ENCODE measurements around the gene IFNL2. TPM values are rescaled to one million over a fixed set of nuclear protein-coding genes. Genes with fewer than 3 reads are reported as not detected.
A peak's percentile ranks its signal among the peaks of the same experiment; 100 is the strongest.
"Not testable (repeated sequence)": the region's sequence is repeated elsewhere in the genome, so short reads cannot be mapped to it uniquely, and the experiment has no call there.

The IFNL2 gene
- not detected for polyA plus RNA-seq (ENCODE audit: insufficient read length)

DNA sequence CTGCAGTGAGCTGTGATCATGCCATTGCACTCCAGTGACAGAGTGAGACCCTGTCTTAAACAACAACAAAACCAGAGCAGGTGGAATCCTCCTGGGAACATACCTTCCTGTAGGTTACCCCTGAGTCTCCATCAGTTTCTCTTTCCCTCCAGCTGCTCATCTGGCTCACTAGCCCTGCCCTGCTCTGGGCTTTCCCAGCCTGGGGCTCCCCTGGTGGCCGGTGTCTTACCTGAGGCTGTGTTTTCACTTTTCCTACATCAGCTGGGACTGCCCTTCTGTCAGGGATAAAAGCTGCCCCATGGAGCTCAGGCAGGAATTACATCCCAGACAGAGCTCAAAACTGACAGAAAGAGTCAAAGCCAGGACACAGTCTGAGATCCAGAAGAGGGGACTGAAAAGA is at the start of gene IFNL2:
IFNL2 (plus strand) TSS at position 312 of the 400 bp plus-strand sequence. CDS start 173 bp downstream, outside the sequence.
- not testable (repeated sequence) for DNase-seq

DNA sequence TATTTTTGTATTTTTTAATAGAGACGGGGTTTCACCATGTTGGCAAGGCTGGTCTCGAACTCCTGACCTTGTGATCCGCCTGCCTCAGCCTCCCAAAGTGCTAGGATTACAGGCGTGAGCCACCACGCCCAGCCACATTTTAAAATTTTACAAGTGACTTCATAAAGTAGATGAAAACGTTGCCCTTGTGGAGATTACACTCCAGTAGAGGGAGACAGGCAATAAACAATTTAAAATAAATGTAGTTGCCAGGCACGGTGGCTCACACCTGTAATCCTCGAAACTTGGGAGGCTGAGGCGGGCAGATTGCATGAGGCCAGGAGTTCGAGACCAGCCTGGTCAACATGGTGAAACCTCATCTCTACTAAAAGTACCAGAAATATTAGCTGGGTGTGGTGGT is 49.1 kb upstream of the IFNL2 start:
- DNase-seq = not testable (repeated sequence)

DNA sequence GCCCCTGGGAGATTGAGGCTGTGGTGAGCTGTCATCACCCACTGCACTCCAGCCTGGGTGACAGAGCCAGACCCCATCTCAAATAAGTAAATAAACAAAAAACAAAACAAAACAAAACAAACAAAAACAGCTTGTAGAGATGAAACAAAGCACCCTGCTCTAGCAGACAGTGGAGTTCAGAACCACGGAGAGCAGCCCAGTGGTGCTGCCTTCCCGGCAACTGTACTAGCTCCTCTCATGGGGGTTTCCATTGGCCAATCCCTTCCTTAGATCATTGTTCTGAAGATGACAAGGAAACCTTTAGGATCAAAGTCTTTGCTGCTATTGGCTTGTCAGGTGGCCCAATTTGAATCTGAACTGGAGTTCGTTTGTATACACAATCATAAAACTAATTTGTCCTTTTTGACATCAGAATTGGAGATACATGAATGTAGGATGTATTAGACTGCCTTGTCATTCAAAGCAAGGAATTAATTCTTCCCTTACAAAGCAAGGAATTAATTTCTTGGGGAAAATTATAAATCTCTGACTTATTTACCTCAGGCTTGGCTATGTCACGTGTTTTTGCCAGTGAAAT is 44.4 kb upstream of the IFNL2 start:
- DNase-seq = peak; percentile 15

DNA sequence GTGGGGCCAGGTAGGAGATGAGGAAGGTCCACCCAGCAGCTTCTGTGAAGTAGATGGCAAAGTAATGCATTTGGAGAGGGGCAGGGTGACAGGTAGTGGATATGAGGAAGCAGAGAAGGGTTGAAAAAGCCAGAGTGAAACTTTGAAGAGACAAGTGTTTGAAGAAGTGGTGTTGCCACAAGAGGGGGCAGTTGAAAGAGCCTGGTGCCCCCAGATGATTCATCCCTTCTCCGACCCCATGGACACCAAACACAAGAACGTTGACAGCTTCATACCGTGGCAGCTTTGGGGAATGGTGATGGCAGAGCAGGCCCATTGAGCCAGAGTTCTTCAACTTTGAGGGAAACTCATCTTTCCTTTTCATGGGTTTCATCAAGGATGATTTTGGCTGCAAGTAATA is 43.3 kb upstream of the IFNL2 start:
- DNase-seq = no peak

DNA sequence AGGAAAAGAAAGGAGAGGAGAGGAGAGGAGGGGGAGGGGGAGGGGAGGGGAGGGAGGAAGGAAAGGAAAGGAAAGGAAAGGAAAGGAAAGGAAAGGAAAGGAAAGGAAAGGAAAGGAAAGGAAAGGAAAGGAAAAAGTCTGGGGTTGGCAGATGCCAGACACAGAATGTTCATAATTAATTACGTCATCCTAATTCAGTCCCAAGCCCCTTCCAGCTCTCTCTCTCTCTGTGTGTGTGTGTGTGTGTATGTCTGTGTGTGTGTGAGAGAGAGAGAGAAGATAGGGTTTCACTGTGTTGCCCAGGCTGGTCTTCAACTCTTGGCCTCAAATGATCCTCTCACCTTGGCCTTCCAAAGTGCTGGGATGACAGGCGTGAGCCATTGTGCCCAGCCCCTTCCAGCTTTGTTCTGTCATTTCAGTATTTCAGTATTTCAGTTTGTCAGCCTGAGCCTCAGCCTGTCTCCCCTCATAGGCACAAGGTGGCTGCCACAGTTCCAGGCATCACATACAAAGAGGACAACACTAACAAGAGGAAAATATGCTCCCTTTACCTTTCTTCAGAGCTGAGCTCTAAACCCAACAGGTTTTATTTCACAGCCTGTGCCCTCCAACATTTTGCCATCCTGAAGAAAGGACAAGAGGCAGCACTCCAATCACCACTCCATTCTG is 38.0 kb upstream of the IFNL2 start:
- DNase-seq = no peak

DNA sequence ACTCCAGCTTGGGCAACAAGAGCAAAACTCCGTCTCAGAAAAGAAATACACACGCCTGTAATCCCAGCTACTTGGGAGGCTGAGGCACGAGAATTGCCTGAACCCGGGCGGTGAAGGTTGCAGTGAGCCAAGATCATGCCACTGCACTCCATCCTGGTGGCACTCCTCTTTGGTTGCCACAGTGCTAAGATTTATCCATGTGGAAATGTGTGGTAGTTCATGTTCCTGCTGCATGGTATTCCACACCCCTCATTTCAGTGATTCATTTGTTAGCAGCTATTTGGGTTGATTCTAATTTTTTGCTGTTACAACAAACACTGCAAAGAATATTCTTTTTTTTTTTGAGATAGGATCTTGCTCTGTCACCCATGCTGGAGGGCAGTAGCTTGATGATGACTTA is 35.5 kb upstream of the IFNL2 start:
- DNase-seq = no peak

DNA sequence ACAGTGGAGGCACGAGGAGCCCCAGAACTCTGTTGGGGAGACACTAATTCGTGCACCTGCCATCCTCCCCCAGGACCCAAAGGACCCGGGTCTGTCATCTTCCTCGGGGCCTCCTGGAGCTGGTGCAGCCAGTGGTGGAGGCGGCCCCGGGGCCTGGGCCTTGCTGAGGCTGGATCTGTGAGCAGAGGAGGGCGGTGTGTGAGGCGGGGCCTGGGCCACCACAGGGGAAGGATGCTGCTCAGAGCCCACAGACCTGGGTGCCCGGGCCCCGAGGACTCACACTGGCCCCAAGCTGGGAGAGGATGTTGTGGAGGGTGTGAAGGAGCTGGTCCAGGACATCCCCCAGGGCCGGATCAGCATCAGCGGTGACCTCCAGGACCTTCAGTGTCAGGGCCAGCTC is 31.7 kb upstream of the IFNL2 start:
- no peak for DNase-seq

DNA sequence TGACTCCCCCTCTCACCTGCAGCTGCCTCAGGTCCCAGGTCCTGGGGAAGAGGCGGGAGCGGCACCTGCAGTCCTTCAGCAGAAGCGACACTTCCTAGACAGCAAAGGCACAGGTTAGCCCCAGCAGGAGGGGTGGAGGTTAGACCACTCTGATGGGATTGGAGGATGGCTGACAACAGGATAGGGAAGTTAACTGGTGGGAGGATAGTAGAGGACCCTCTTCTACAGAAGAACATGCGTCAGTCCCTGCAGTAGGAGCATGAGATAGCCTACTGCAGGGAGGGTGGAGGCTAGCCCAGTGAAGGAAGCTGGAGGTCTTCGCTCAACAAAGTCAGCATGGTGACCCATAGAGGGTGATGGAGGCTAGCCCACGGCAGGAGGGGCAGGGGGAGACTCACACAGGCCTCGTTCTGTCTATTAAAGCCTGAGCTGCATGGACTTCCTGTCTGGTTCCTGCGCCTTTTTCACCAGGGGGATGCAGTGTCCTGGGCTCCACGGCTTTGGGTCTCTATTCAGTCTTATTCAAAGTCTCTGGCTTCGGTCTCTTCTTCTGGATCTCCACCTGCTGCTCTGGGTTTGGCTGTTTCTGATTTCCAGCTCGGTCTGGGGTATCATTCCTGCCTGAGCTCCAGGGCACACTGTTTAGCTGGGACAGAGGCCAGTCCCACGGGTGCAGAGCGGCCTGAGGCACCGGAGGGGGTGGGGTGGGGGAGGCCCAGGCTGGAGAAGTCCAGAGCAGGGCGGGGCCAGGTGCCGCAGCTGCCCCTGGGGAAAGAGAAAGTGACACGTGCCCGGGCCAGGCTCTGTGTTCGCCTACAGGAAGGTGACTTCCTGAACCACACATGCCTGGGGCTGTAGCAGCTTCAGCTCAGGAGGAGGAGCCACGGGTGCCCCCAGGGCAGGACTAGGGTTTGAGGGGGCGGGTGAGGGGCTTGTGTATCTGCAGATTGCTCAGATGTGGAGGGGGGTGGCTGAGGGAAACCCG is 30.7 kb upstream of the IFNL2 start:
- no peak for DNase-seq

DNA sequence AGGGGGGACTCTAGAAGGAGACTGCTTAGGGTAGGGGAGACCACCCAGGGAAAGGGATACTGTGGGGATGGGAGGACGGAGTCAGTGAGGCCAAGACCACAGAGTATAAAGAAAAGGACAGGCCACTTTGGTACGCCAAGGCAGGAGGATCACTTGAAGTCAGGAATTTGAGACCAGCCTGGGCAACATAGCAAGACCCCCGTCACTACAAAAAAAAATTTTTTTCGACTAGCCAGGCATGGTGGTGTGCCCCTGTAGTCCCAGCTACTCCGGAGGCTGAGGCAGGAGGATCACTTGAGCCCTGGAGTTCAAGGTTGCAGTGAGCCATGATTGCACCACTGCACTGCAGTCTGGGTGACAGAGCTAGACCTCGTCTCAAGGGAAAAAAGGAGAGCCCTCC is 30.0 kb upstream of the IFNL2 start:
- DNase-seq = no peak

DNA sequence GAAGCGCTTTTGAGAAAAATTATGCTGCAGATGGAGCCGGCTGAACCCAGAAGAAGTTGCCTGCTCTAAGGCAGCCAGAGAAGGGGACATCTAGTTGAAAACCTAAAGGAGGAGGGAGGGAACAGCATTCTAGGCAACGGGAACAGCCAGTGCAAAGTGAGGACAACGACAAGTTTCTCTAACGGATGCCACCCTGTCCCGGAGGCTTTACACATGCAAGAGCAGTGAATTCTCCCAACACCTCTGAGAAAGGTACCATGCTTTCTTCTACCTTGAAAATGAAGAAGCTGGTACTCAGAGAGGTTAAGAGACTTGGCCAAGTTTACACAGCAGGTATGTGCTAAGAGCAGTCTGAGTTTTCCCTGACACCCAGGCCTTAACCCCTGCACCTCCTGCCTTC is 29.3 kb upstream of the IFNL2 start:
- no peak for DNase-seq

DNA sequence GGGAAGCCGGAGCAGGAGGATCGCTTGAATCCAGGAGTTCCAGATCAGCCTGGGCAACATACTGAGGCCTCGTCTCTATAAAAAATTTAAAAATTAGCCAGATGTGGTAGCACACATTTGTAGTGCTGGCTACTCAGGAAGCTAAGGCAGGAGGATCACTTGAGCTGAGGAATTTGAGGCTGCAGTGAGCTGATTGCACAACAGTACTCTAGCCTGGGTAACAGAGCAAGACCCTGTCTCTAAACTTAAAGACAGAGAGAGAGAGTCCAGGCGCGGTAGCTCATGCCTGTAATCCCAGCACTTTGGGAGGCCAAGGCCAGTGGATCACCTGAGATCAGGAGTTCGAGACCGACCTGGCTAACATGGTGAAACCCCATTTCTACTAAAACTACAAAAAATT is 27.8 kb upstream of the IFNL2 start:
- no peak for DNase-seq

DNA sequence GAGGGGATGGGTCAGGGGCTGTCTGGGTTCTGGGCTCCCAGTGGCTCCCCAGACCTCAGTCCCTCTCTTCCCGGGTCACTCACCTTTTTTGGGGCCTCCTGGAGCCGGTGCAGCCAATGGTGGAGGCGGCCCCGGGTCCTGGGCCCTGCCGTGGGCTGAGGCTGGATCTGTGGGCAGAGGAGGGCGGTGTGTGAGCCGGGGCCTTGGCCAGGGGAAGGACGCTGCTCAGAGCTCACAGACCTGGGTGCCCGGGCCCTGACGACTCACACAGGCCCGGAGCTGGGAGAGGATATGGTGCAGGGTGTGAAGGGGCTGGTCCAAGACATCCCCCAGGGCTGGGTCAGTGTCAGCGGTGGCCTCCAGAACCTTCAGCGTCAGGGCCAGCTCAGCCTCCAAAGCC is 24.5 kb upstream of the IFNL2 start:
- DNase-seq = not testable (repeated sequence)

DNA sequence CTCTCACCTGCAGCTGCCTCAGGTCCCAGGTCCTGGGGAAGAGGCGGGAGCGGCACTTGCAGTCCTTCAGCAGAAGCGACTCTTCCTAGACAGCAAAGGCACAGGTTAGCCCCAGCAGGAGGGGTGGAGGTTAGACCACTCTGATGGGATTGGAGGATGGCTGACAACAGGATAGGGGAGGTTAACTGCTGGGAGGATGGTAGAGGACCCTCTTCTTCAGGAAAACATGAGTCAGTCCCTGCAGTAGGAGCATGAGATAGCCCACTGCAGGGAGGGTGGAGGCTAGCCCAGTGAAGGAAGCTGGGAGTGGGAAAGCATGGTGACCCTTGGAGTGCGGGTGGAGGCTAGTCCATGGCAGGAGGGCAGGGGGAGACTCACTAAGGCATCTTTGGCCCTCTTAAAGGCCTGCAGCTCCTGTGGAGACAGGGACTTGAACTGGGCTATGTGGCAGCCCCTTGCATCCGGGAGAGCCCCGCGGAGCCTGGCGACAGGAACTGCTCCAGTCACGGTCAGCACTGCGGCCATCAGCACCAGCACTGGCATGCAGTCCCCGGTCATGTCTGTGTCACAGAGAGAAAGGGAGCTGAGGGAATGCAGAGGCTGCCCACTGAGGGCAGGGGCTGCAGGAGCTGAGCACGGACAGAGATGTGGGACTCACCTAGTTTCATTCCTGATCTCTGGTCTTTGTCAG is 23.6 kb upstream of the IFNL2 start, which contains the start of gene IFNL3:
IFNL3 (minus strand) TSS at position 597 of the 691 bp plus-strand sequence; CDS start at position 558, 39 bp downstream.
- not testable (repeated sequence) for DNase-seq

DNA sequence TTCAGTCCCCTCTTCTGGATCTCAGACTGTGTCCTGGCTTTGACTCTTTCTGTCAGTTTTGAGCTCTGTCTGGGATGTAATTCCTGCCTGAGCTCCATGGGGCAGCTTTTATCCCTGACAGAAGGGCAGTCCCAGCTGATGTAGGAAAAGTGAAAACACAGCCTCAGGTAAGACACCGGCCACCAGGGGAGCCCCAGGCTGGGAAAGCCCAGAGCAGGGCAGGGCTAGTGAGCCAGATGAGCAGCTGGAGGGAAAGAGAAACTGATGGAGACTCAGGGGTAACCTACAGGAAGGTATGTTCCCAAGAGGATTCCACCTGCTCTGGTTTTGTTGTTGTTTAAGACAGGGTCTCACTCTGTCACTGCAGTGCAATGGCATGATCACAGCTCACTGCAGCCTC is 23.0 kb upstream of the IFNL2 start:
- DNase-seq = not testable (repeated sequence)

DNA sequence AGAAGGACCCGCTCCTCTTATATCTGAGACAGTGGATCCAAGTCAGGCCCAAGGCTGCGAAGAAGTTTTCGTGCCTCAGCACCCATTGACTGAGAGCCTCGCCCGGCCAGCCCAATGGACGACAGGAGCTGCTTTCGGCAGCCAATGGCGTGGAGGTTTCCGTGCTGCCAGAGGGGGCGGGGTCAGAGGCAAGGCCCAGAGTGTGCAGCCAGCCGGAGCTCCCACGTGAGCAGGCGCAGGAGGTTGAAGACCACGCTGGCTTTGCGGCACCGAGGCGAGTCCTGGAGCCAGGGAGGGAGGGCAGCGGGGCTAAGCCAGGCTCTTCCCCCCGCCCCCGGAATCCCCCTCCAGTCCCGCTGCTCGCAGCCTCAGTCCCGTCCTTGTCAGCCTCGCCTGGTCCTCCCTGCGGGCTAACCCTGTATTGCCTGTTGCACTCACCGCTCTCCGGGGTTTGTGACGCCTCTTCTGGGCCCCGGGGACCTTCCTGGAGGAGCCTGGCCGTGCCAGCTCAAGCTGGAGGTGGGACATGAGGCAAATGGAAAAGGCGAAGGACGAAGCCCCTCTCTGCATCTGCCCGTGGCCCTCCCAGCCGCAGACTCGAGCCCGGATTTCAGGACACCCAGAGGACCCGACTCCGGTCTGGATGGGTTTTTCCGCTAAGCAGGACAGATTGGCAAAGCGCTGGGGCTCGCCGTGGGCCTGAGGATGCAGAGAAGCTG is 21.1 kb upstream of the IFNL2 start:
- no peak for DNase-seq

DNA sequence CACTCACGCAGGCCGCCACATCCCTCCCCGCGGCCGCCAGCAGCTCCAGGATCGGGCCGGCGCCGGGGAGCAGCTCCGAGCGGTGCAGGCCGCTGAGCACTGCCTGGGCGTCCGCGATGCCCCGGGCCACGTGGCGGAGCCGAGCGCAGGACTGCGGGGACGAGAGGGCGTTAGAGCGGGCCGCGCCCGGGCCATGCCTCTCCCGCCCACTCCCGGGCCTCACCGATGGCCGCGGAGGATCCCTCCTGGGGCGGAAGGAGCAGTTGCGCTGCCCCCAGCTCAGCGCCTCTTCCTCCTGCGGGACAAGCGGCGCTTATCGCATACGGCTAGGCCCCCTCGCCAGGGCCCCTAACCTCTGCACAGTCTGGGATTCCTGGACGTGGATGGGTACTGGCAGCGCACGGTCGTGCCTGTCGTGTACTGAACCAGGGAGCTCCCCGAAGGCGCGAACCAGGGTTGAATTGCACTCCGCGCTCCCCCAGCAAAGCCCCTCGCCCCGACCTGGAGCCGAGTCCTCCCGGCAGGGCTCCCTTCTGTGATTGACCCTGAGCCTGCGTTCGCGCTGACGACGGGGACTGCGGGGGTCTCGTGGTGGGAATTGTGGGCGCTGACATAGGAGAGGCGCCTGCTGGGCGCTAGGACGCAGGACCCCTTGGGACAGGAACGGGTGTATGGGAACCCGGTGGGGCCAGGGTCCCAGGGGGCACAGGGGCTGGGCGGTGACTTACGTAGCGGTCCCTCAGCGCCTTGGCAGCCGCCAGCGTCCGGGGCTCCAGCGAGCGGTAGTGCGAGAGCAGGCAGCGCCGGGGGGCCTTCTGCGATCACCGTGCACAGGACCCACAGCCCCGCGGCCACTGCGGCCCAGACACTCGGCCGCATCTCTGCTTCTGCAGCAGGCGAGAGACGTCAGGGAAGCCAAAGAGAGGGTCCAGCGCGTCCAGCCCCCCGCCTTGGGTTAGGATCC is 20.2 kb upstream of the IFNL2 start:
- DNase-seq = no peak

DNA sequence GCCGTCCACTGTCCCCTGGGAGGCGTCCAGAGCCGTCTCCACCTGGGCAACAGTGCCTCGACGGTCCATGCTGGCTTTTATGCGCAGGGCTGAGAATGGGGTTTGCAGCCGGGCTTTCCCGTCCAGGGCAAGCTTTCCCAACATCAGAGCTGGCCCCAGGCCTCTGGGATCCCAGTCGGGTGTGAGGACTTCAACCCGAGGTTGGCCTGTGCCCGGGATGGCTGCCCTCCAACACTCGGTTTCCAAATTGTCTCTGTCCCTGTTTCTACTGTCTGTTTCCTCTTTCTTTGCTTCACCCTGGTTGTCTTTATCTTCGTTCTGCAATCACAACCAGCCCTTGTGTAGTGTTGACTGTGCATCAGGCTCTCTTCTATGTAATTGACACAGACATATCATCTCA is 19.4 kb upstream of the IFNL2 start, which contains the start of gene IFNL4:
IFNL4 (minus strand) TSS at position 51 of the 400 bp plus-strand sequence.
- DNase-seq = no peak

DNA sequence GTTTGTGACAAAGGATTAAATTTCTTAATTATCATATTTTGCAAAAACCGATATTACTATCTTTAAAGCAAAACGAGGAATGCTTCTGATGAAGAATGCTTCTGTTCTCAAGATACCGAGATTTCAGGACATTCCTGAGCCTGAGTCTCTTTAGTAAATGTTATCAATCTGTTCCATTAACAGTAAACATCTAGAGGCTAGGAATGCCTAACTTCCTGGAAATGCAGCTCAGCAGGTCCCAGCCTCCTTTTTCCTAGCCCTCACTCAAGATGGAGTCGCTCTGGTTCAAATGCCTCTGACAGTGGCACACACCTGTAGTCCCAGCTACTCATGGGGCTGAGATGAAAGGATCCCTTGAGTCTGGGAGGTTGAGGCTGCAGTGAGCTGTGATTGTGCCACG is 17.1 kb upstream of the IFNL2 start:
- no peak for DNase-seq

DNA sequence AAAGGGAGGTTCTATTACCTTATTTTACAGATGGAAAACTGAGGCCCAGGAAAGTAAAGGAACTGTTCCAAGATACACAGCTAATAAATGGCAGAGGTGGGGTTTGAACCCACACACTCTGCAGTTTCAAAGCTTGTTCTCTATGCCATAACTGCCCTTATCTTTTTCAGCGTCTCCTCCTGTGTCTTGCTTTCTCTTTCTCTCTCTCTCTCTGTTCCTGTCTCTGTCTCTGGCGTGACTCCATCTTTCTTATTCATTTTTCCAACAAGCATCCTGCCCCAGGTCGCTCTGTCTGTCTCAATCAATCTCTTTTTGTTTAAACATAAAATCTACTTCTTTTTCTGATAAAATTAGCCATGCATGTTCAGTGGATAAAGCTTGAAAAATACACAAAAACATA is 16.4 kb upstream of the IFNL2 start:
- no peak for DNase-seq

DNA sequence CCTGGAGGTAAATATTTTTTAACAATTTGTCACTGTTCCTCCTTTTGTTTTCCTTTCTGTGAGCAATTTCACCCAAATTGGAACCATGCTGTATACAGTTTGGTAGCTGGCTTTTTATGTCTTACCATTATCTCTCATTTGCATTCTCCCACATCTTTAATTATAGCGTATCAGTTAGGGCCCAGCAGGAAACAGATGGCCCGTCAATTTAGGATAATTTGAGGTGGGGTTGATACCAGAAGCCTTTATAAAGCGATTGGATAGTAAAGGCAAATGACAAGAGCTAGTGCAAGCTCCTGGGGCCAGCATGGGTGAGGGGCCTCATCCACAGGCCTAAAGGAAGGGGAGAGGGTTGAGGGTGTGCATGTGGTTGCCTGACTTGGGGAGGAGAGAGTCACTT is 15.7 kb upstream of the IFNL2 start:
- no peak for DNase-seq

All from hindlimb muscle (tissue), 1 donor.